ENCODE data around the gene PCBP2.

The PCBP2 gene

DNA sequence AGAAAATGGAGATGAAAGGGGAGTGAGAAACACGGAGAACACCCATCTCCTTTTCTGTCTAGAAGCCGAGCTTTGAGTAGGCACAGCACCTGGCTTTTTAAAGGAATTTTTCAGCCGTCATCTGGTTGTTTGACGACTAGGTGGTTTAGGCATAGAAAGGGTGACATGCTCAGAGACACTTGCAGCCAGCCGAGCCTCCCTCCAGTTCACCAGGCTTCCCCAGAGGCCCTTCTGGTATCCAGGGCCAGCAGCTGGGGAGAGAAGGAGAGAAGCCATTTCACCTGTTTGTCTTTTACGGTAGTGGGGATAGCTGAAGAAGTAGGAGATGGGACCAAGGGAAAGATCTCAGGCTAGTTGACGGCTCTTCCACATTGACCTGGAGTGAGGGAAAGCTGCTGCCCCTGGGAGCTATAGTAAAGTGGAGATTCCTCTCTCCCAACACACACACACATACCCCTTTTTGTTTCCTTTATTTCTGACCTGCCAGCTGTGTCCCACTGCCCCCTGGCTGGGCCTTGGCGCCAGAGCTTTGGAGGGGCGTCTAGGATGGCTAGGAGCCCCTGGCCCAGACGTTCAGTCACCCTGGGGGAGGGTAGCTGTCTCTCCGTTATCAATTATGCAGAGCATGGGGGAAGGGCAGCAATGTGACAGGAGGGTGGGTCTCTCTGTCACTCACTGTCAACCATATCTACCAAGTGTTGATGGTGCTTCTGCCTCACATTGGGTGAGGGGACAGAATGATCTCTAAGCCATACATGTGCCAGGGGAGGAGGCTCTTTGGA, 41.9 kb downstream of the PCBP2 start:
- TF ChIP-seq RAD21 (IDR thresholded peaks at IDR 0.05; ENCODE audit: low read depth) (no peak), CREB1 (IDR thresholded peaks at IDR 0.05; ENCODE audit: low read depth) (no peak)

DNA sequence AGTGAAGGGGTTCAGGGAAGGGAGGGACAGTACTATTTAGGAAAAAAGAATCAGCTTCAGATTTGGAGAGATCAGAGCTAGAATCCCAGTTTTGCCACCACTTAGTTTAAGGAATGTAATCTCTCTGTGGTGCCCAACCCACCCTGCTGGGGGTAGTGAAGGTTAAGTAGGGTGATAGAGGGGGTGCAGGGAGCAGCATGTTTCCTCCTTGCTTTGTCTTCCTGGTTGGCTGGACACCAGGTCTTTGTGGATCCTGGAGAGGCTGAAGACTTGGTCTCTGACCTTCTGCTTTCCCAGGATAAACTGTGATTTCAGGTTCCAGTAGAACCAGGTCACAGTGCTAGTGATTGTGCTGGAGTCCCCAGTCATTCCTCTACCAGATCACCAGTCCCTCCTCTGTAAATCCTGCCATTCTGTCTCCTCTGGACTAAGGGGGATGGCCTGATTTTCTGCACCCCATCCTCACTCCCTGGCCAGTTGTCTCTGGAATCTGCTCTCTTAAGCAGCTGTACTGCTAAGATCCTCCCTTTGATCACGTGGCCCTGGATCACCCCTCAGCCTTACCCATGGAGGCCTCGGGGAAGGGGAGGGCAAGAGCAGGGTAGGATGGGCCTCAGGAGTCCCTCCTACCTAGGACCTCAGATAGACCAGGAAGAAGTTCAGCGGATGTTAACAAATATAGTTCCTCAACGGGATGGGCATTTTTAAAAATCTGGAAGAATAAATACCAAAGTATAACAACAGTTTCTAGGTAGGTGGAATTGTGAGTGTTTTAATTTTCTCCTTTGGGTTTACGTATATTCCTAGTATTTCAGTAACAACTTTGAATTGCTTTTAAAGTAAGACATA, 44.2 kb downstream of the PCBP2 start:
- TF ChIP-seq YY1 (IDR thresholded peaks at IDR 0.05; ENCODE audit: low read depth), result no peak
- TF ChIP-seq, protein P1, sequence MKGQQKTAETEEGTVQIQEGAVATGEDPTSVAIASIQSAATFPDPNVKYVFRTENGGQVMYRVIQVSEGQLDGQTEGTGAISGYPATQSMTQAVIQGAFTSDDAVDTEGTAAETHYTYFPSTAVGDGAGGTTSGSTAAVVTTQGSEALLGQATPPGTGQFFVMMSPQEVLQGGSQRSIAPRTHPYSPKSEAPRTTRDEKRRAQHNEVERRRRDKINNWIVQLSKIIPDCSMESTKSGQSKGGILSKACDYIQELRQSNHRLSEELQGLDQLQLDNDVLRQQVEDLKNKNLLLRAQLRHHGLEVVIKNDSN (IDR thresholded peaks at IDR 0.05), result peak; percentile 95

DNA sequence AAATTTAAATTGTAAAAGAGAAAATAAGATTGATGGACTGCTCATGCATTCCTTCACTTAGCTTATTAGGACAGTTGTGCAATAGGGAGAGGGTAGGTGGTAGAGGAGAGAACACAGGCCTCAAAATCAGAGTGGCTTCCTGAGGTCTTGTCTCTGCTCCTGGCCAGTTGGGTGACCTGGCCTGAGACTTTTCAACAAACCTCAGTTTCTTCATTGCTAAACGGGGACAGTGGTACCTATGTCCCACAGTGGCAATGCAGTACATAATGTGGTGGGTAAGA, 44.8 kb downstream of the PCBP2 start:
- no peak for TF ChIP-seq EGR1 (IDR thresholded peaks at IDR 0.05)
- TF ChIP-seq, protein P1 (IDR thresholded peaks at IDR 0.05), result no peak
- TF ChIP-seq TEAD4 (IDR thresholded peaks at IDR 0.05), result no peak
- no peak for TF ChIP-seq TCF12 (IDR thresholded peaks at IDR 0.05; ENCODE audit: low read depth)
- TF ChIP-seq ZBTB7A (IDR thresholded peaks at IDR 0.05; ENCODE audit: low read depth), result no peak
- peak; percentile 48; the same call in 1 of the 2 replicates for TF ChIP-seq CEBPB (IDR thresholded peaks at IDR 0.05)
- no peak for TF ChIP-seq FOXM1 (IDR thresholded peaks at IDR 0.05; ENCODE audit: borderline replicate concordance, low read depth)

DNA sequence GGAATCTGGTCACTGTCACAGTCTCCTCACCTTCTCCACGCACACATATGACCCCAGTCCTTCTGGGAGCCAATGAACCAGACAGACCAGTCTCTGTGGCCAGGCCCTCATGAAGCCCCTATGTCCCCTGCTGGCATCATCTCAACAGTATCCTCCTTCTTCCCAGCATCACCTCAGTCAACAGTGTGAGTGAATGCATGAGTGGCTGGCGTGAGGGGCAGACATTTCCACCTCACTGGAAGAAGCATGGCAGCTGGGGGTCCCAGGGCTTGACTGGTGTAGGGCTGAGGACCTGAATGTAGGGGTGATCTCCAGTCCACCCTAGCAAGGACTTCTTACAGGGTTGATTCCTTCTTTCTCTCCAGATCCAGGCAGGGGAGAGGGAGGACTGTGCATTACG, 45.6 kb downstream of the PCBP2 start:
- TF ChIP-seq RAD21 (IDR thresholded peaks at IDR 0.05; ENCODE audit: low read depth) (no peak), FOXM1 (IDR thresholded peaks at IDR 0.05; ENCODE audit: borderline replicate concordance, low read depth) (no peak), ZBTB7A (IDR thresholded peaks at IDR 0.05; ENCODE audit: low read depth) (no peak), CEBPB (IDR thresholded peaks at IDR 0.05) (no peak), EGR1 (IDR thresholded peaks at IDR 0.05) (no peak), EP300 (IDR thresholded peaks at IDR 0.05; ENCODE audit: borderline replicate concordance) (no peak), TCF12 (IDR thresholded peaks at IDR 0.05; ENCODE audit: low read depth) (no peak), NFIC (IDR thresholded peaks at IDR 0.05) (no peak), YY1 (IDR thresholded peaks at IDR 0.05; ENCODE audit: low read depth) (no peak), TAF1 (IDR thresholded peaks at IDR 0.05; ENCODE audit: low read depth) (no peak), TEAD4 (IDR thresholded peaks at IDR 0.05) (no peak), CREB1 (IDR thresholded peaks at IDR 0.05; ENCODE audit: low read depth) (no peak)
- TF ChIP-seq, protein P2, sequence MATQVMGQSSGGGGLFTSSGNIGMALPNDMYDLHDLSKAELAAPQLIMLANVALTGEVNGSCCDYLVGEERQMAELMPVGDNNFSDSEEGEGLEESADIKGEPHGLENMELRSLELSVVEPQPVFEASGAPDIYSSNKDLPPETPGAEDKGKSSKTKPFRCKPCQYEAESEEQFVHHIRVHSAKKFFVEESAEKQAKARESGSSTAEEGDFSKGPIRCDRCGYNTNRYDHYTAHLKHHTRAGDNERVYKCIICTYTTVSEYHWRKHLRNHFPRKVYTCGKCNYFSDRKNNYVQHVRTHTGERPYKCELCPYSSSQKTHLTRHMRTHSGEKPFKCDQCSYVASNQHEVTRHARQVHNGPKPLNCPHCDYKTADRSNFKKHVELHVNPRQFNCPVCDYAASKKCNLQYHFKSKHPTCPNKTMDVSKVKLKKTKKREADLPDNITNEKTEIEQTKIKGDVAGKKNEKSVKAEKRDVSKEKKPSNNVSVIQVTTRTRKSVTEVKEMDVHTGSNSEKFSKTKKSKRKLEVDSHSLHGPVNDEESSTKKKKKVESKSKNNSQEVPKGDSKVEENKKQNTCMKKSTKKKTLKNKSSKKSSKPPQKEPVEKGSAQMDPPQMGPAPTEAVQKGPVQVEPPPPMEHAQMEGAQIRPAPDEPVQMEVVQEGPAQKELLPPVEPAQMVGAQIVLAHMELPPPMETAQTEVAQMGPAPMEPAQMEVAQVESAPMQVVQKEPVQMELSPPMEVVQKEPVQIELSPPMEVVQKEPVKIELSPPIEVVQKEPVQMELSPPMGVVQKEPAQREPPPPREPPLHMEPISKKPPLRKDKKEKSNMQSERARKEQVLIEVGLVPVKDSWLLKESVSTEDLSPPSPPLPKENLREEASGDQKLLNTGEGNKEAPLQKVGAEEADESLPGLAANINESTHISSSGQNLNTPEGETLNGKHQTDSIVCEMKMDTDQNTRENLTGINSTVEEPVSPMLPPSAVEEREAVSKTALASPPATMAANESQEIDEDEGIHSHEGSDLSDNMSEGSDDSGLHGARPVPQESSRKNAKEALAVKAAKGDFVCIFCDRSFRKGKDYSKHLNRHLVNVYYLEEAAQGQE (IDR thresholded peaks at IDR 0.05; ENCODE audit: low read depth), result no peak
- TF ChIP-seq, protein P3, sequence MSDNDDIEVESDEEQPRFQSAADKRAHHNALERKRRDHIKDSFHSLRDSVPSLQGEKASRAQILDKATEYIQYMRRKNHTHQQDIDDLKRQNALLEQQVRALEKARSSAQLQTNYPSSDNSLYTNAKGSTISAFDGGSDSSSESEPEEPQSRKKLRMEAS (IDR thresholded peaks at IDR 0.05), result no peak
- TF ChIP-seq, protein P1 (IDR thresholded peaks at IDR 0.05), result no peak

DNA sequence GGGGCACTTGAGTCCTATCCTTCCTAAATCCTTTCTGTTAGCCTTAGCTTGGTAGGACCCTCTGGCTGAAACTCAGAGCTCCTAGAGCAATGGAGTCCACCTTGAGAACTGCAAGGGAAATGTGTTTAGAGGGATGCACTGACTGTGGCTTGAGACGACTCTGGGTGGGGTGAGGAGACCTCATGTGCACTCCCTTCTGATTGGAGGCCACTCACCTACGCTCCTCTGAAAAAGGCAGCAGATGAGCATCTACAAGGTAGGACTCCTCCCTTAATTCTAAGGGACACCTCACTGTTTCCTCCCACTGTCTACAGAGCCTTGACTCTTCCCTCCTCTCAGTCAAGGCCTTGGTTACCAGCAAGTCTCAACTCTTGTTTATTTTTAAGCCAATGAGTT, 46.3 kb downstream of the PCBP2 start:
- TF ChIP-seq, protein P2 (IDR thresholded peaks at IDR 0.05; ENCODE audit: low read depth), result no peak
- TF ChIP-seq, protein P3 (IDR thresholded peaks at IDR 0.05), result no peak
- TF ChIP-seq NFIC (IDR thresholded peaks at IDR 0.05) (no peak), ZBTB7A (IDR thresholded peaks at IDR 0.05; ENCODE audit: low read depth) (no peak), TEAD4 (IDR thresholded peaks at IDR 0.05) (no peak), EGR1 (IDR thresholded peaks at IDR 0.05) (no peak), CEBPB (IDR thresholded peaks at IDR 0.05) (no peak), CREB1 (IDR thresholded peaks at IDR 0.05; ENCODE audit: low read depth) (no peak)
- TF ChIP-seq, protein P1 (IDR thresholded peaks at IDR 0.05), result no peak
